Measurements from ENCODE around the gene MYO9B.

GRCh38 chr19:17063428-17063827 lies 12.1 kb upstream of the MYO9B start:
- TF ChIP-seq CTCF (IDR thresholded peaks at IDR 0.05) (no peak), POLR2AphosphoS5 (IDR thresholded peaks at IDR 0.05) (no peak), POLR2A (IDR thresholded peaks at IDR 0.05) (no peak)

All from sigmoid colon (tissue), 4 donors.